HepG2 (cell line): ENCODE results near the gene ING1.

ENCODE experiments used
- ATF4 ChIP-seq, 2 experiments: fragments of 450-650 bp in 1 of 2; sonication (generic) in 1 of 2; formaldehyde crosslinking; IDR thresholded peaks; 2 replicates each; pipeline versions ENCODE4 v1.5.0 to v1.8.0; 2020 to 2022; ENCODE audit warnings: mild to moderate bottlenecking in 1 of 2, missing genetic modification reagents in 1 of 2
- BCL3 ChIP-seq: sonication (generic); formaldehyde crosslinking; IDR thresholded peaks from 2 replicates; pipeline ENCODE4 v1.5.1; 2020; ENCODE audit warnings: mild to moderate bottlenecking, missing genetic modification reagents, moderate library complexity
- ESRRA ChIP-seq: sonication (generic); formaldehyde crosslinking; IDR thresholded peaks from 2 replicates; pipeline ENCODE4 v1.5.1; 2020; ENCODE audit warnings: mild to moderate bottlenecking, low read depth, missing genetic modification reagents
- HDAC6 ChIP-seq: fragments of 200-600 bp; sonication (generic); IDR thresholded peaks from 2 replicates; pipeline ENCODE4 v1.7.0; 2017; ENCODE audit warnings: mild to moderate bottlenecking, antibody characterized with exemption, low read length, low read depth
- SIN3A ChIP-seq: IDR thresholded peaks from 2 replicates; pipeline ENCODE4 v1.6.1; 2011; ENCODE audit warnings: low read depth, mild to moderate bottlenecking, control low read depth, low read length, borderline replicate concordance
- ZNF350 ChIP-seq: sonication (generic); formaldehyde crosslinking; IDR thresholded peaks from 2 replicates; pipeline ENCODE4 v1.4.0; 2020; ENCODE audit warnings: mild to moderate bottlenecking, low read depth, missing genetic modification reagents, borderline replicate concordance
- TF ChIP-seq, protein P1 (sequence below): sonication (generic); formaldehyde crosslinking; conservative IDR thresholded peaks from 2 replicates; pipeline ENCODE4 v1.4.0; 2020; ENCODE audit warnings: missing genetic modification reagents

DNA sequence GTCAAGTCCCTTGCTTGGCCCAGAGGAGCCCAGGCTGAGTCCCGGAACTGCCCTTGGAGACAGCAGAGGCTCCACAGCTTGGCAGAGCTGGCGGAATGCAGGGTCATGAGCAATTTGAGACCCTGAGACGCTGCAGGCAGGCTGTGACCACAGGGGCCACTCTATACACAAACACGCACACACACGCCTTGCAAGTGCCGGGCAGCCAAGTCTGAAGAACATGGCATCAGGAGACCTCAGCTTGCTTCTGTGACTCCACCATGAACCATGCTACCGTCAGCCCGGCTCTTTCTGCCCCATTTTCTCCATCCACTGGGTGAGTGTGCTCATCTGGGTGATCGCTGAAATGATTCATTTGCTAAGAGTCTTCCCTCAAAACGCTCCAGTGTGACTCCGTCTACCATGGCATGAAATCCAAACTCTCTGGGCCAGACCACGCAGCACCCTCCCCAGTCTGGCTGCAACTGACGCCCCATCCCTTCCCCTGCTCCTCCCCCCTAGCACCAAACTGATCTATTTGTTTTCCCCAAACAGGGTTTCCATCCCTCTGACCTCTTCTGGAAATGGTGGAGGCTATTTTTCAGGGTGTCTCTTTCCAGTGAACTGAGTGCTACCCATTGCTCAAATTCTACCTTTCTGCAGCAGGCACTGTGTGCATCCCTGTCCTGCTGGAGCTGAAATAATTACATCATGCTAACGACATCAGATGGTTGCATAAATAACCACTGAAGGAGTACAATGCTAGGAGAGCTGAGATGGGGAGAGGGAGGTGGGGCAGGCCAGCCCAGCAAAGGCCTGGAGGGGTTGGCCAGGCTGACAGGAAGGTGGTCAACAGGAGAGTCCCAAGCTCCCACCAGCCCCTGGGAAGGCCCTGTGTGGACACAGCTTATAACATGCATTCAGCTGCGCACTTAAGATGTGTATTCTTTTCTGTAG, 10.6 kb upstream of the ING1 start:
- no peak for TF ChIP-seq ATF4 (CRISPR knock-in tag; IDR thresholded peaks at IDR 0.05)
- no peak for TF ChIP-seq ESRRA
- TF ChIP-seq, protein P1, sequence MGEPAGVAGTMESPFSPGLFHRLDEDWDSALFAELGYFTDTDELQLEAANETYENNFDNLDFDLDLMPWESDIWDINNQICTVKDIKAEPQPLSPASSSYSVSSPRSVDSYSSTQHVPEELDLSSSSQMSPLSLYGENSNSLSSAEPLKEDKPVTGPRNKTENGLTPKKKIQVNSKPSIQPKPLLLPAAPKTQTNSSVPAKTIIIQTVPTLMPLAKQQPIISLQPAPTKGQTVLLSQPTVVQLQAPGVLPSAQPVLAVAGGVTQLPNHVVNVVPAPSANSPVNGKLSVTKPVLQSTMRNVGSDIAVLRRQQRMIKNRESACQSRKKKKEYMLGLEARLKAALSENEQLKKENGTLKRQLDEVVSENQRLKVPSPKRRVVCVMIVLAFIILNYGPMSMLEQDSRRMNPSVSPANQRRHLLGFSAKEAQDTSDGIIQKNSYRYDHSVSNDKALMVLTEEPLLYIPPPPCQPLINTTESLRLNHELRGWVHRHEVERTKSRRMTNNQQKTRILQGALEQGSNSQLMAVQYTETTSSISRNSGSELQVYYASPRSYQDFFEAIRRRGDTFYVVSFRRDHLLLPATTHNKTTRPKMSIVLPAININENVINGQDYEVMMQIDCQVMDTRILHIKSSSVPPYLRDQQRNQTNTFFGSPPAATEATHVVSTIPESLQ (CRISPR knock-in tag) = no peak
- no peak for TF ChIP-seq HDAC6
- TF ChIP-seq ZNF350 (CRISPR knock-in tag) = no peak
- no peak for TF ChIP-seq SIN3A
- TF ChIP-seq BCL3 (CRISPR knock-in tag) = no peak
